ENCODE results near the gene TNS1.

TNS1 gene

DNA sequence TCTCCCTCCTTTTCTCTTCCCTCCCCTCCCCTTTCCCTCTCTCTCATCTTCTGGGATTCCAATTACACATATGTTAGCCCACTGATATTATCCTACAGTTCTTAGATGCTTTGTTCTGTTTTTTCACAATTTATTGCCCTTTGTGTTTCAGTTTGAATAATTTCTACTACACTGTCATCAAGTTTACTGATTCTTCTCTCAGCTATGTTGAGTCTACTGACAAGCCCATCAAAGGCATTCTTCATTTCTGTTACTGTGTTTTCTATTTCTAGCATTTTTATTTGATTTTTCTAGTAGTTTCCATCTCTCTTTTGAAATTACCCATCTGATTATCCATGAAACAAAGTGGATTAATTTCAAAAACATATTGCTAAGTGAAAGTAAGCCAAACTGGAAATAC lies 219.6 kb downstream of the TNS1 start:
- no peak for DNase-seq (ENCODE audit: extremely low read depth, low read depth)
- TF ChIP-seq, protein P1, sequence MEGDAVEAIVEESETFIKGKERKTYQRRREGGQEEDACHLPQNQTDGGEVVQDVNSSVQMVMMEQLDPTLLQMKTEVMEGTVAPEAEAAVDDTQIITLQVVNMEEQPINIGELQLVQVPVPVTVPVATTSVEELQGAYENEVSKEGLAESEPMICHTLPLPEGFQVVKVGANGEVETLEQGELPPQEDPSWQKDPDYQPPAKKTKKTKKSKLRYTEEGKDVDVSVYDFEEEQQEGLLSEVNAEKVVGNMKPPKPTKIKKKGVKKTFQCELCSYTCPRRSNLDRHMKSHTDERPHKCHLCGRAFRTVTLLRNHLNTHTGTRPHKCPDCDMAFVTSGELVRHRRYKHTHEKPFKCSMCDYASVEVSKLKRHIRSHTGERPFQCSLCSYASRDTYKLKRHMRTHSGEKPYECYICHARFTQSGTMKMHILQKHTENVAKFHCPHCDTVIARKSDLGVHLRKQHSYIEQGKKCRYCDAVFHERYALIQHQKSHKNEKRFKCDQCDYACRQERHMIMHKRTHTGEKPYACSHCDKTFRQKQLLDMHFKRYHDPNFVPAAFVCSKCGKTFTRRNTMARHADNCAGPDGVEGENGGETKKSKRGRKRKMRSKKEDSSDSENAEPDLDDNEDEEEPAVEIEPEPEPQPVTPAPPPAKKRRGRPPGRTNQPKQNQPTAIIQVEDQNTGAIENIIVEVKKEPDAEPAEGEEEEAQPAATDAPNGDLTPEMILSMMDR (IDR thresholded peaks at IDR 0.05; ENCODE audit: low read depth, low read length) = no peak

DNA sequence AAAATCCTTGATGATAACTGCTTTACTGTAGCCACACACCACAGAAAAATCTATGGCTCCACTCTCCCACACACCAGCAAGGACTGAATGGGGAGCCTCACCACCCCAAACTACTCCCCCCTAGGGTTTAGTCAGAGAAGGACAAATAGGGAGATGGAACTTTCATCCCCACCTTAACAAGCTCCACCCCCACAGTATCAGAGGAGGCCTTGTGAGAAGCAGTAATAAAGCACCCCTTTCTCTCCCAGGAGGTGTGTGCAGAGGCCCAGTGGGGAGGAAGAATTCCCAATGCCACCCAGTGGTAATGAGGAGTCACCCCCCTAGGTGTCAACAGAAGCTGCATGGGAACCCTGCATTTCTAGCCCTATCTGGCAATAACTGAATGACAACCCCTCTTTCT lies 224.9 kb downstream of the TNS1 start:
- TF ChIP-seq, protein P1 (IDR thresholded peaks at IDR 0.05; ENCODE audit: low read depth, low read length) = no peak
- DNase-seq (ENCODE audit: extremely low read depth, low read depth) = no peak

DNA sequence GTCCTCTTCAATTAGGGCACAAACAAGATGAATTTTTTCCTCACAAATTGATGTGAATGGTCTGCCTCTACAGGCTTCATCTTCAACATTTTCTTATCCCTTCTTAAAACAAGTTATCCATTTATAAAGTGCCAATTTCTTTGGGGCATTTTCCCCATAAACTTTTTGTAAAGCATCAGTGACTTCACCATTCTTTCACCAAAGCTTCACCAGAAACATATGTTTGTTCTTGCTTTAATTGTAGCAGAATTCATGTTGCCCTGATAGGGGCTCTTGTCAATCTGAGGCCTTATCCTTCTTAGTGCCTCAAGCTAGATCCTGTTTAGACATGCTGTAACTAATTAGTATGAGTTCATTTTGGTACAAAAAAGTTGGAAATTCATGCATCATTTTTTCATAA lies 226.2 kb downstream of the TNS1 start:
- DNase-seq (ENCODE audit: extremely low read depth, low read depth) = no peak
- TF ChIP-seq, protein P1 (IDR thresholded peaks at IDR 0.05; ENCODE audit: low read depth, low read length) = no peak

DNA sequence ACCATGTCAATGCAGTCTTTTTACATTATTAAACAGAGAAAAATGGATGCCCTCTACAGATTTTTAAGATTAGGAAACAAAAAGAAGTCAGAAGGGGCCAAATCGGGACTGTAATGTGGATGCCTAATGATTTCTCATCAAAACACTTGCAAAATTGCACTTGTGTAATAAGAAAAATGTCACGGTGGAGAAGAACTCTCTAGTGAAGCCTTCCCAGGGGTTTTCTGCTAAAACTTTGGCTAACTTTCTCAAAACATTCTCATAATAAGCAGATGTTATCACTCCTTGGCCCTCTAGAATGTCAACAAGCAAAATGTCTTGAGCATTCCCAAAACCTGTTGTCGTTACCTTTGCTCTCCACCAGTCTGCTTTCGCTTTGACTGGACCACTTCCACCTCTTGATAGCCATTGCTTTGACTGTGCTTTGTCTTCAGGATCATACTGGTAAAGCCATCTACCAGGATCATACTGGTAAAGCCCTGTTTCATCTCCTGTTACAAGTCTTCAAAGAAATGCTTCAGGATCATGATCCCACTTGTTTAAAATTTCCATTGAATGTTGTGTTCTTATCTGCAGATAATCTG lies 226.8 kb downstream of the TNS1 start:
- TF ChIP-seq, protein P1 (IDR thresholded peaks at IDR 0.05; ENCODE audit: low read depth, low read length) = no peak
- peak; percentile 5 for DNase-seq (ENCODE audit: extremely low read depth, low read depth)

DNA sequence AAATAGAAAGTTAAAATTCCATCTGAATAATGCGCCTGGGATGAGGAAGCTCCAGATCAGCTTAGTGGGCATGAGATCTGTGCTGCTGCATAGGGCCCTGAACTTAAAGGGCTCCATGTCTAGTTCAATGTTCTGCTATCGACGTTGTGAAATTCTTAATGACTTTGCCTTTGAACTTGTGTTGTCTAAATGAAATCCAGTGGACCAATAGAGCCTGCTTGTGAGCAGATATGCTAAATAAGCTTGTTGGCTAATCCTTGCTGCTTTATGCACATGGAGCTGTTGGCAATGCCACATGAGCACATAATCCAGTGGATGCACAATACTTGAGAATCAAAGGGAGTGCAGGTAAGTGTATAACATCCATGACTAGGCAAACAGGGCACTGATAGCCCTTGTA lies 228.6 kb downstream of the TNS1 start:
- no peak for DNase-seq (ENCODE audit: extremely low read depth, low read depth)

DNA sequence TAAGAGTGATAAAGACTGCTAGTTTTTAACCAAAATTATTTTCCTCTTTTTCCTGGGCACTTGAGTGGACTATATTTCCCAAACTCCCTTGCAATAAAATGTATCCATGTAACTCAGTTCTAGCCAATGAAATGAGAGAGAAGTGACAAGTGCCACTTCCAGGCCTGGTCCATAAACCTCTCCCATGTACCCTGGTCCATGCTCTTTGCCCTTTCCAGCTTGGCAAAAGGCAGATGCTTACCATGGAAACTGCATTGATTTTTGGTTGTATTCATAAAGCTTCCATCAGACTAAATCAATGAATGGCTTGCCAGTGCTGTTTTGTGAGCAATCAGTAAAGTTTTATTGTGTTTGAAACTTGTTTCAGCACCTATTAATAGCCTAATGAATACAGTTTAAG lies 229.3 kb downstream of the TNS1 start:
- TF ChIP-seq, protein P1 (IDR thresholded peaks at IDR 0.05; ENCODE audit: low read depth, low read length) = no peak
- no peak for DNase-seq (ENCODE audit: extremely low read depth, low read depth)

More for the DNA sequence above, 228.6 kb downstream of the TNS1 start:
- TF ChIP-seq, protein P1 (IDR thresholded peaks at IDR 0.05; ENCODE audit: low read depth, low read length) = no peak

DNA sequence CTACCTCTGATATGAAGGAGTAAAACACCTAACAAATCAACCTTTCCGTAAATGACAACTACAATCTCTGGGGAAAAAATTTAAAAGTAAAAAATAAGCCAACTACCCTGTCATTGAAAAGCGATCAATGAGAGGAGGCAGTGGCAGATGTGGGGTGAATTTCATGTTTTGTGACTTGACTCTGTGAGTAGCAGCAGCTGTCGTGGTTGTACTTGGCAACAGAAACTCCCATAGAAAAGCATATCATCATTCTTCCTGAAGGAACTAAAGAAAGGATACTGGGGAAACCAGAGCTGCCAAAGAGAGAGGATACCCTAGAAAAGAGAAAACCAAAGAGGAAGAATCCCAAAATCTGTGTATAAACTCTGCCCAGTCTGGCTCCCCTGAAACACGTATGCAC lies 236.4 kb downstream of the TNS1 start:
- DNase-seq (ENCODE audit: extremely low read depth, low read depth) = no peak
- TF ChIP-seq, protein P1 (IDR thresholded peaks at IDR 0.05; ENCODE audit: low read depth, low read length) = no peak
